GM12891 (cell line): ENCODE measurements around the gene C1QTNF5.

Source experiments
- POLR2A ChIP-seq: IDR thresholded peaks from 2 replicates; pipeline ENCODE4 v1.6.1; 2011; ENCODE audit warnings: low read depth, low read length, control low read depth
- TAF1 ChIP-seq: IDR thresholded peaks from 2 replicates; pipeline ENCODE4 v1.6.1; 2011; ENCODE audit warnings: low read depth, low read length, control low read depth

- TF ChIP-seq POLR2A = no peak
- no peak for TF ChIP-seq TAF1
These were observed 24.4 kb upstream of the C1QTNF5 start for GRCh38 chr11:119365071-119365591.
